Fibroblast of skin of right quadriceps (primary cell): ENCODE results near the gene IL17RC.
"Not testable (repeated sequence)": the region's sequence is repeated elsewhere in the genome, so short reads cannot be mapped to it uniquely, and the experiment has no call there.

ENCODE experiments used
- DNase-seq: peaks from one replicate; pipeline ENCODE4 v3.0.0-alpha.2; 2013

Gene IL17RC

GRCh38 chr3:9896755-9897407 lies 20.0 kb upstream of the IL17RC start:
- not testable (repeated sequence) for DNase-seq

- DNase-seq, result peak; percentile 29
These were observed 19.2 kb upstream of the IL17RC start for GRCh38 chr3:9897408-9898372.

GRCh38 chr3:9898467-9899241 lies 18.2 kb upstream of the IL17RC start:
- DNase-seq, result no peak

- no peak for DNase-seq
These were observed 17.6 kb upstream of the IL17RC start for GRCh38 chr3:9899289-9899791.

- DNase-seq, result not testable (repeated sequence)
These were observed 15.9 kb upstream of the IL17RC start for GRCh38 chr3:9900965-9901415.

GRCh38 chr3:9901967-9902366 lies 14.9 kb upstream of the IL17RC start:
- no peak for DNase-seq

- DNase-seq, result no peak
These were observed 14.3 kb upstream of the IL17RC start, which contains the start of gene IL17RE for GRCh38 chr3:9902372-9903237. Gene IL17RE, plus strand, starts transcription at chr3:9902848. Its CDS starts 85 bp downstream, at chr3:9902933.

GRCh38 chr3:9903238-9903624 lies 13.7 kb upstream of the IL17RC start:
- DNase-seq, result peak; percentile 67

- no peak for DNase-seq
These were observed 13.0 kb upstream of the IL17RC start for GRCh38 chr3:9903904-9904303.

- no peak for DNase-seq
These were observed 10.4 kb upstream of the IL17RC start for GRCh38 chr3:9906480-9906879.

- no peak for DNase-seq
These were observed 8.6 kb upstream of the IL17RC start for GRCh38 chr3:9908286-9908685.

- no peak for DNase-seq
These were observed 7.5 kb upstream of the IL17RC start for GRCh38 chr3:9909221-9910013.

- DNase-seq, result no peak
These were observed 5.0 kb upstream of the IL17RC start for GRCh38 chr3:9911863-9912262.

GRCh38 chr3:9912294-9912935 lies 4.5 kb upstream of the IL17RC start:
- DNase-seq, result no peak

GRCh38 chr3:9913601-9914000 lies 3.3 kb upstream of the IL17RC start:
- no peak for DNase-seq

- no peak for DNase-seq
These were observed 2.9 kb upstream of the IL17RC start for GRCh38 chr3:9914011-9914410.

- DNase-seq, result no peak
These were observed 2.2 kb upstream of the IL17RC start for GRCh38 chr3:9914559-9915253.

- DNase-seq, result peak; percentile 71
These were observed 1.4 kb upstream of the IL17RC start for GRCh38 chr3:9915254-9916141.

- no peak for DNase-seq
These were observed 558 bp upstream of the IL17RC start for GRCh38 chr3:9916346-9916733.
